Bone marrow (tissue), 2 donors: ENCODE data around the gene SDK2.

Experiments used
- DNase-seq, 2 donors: peaks; one replicate each; lab custom pipeline; 2025; lab: John Stamatoyannopoulos, UW

The SDK2 gene

GRCh38 chr17:73508057-73508930 is 136.0 kb downstream of the SDK2 start:
- DNase-seq = no peak

- no peak for DNase-seq
Measured at GRCh38 chr17:73506470-73507435, 137.5 kb downstream of the SDK2 start.

- no peak for DNase-seq
Measured at GRCh38 chr17:73503560-73503959, 140.7 kb downstream of the SDK2 start.

- no peak for DNase-seq
Measured at GRCh38 chr17:73500414-73500999, 143.7 kb downstream of the SDK2 start.

GRCh38 chr17:73498886-73499554 is 145.2 kb downstream of the SDK2 start:
- no peak for DNase-seq

GRCh38 chr17:73498176-73498575 is 146.1 kb downstream of the SDK2 start:
- no peak for DNase-seq

- no peak for DNase-seq
Measured at GRCh38 chr17:73497721-73498120, 146.5 kb downstream of the SDK2 start.

GRCh38 chr17:73496232-73496631 is 148.0 kb downstream of the SDK2 start:
- DNase-seq = no peak

GRCh38 chr17:73495641-73496040 is 148.6 kb downstream of the SDK2 start:
- DNase-seq = no peak

- DNase-seq = no peak
Measured at GRCh38 chr17:73494950-73495349, 149.3 kb downstream of the SDK2 start.

- DNase-seq = no peak
Measured at GRCh38 chr17:73493956-73494926, 150.0 kb downstream of the SDK2 start.

- DNase-seq = no peak
Measured at GRCh38 chr17:73492821-73493814, 151.1 kb downstream of the SDK2 start.

- DNase-seq = no peak
Measured at GRCh38 chr17:73492125-73492820, 152.0 kb downstream of the SDK2 start.

GRCh38 chr17:73491648-73492047 is 152.6 kb downstream of the SDK2 start:
- DNase-seq = no peak

GRCh38 chr17:73490851-73491250 is 153.4 kb downstream of the SDK2 start:
- no peak for DNase-seq

- no peak for DNase-seq
Measured at GRCh38 chr17:73489991-73490390, 154.3 kb downstream of the SDK2 start.

GRCh38 chr17:73489333-73489732 is 154.9 kb downstream of the SDK2 start:
- DNase-seq = no peak

GRCh38 chr17:73485130-73485529 is 159.1 kb downstream of the SDK2 start:
- no peak for DNase-seq

GRCh38 chr17:73482894-73483293 is 161.4 kb downstream of the SDK2 start:
- no peak for DNase-seq
